Measurements from ENCODE around the gene HSD17B14. TPM values are rescaled to one million over a fixed set of nuclear protein-coding genes. Genes with fewer than 3 reads are reported as not detected.

Gene HSD17B14
- total and polyA plus RNA-seq, 9 of the 15 experiments (the other 6 are each of a cell fraction or from before 2014, with no cell fraction given), result 0.16 TPM; not detected in 8

- no peak for TF ChIP-seq THAP7 (CRISPR knock-in tag; IDR thresholded peaks at IDR 0.05)
- TF ChIP-seq RBBP5 (IDR thresholded peaks at IDR 0.05; ENCODE audit: borderline replicate concordance, insufficient read depth, low read length, poor library complexity, severe bottlenecking), result no peak
- 0 out of 2 replicates have a peak, but pooled peaks have one; percentile 75 for TF ChIP-seq FOXP4 (CRISPR knock-in tag; IDR thresholded peaks at IDR 0.05; ENCODE audit: borderline replicate concordance)
- TF ChIP-seq ZNF324 (CRISPR knock-in tag; IDR thresholded peaks at IDR 0.05), result 0 out of 2 replicates have a peak, but pooled peaks have one; percentile 3
- TF ChIP-seq CHD7 (IDR thresholded peaks at IDR 0.05; ENCODE audit: low read depth, low read length), result no peak
- TF ChIP-seq FOXO4 (CRISPR knock-in tag; IDR thresholded peaks at IDR 0.05), result no peak
- TF ChIP-seq POLR2H (tag; IDR thresholded peaks at IDR 0.05; ENCODE audit: low read depth), result no peak; the same call in none of the 2 replicates
- TF ChIP-seq NFIC (IDR thresholded peaks at IDR 0.05), result peak; percentile 97
- TF ChIP-seq MBD2 (IDR thresholded peaks at IDR 0.05; ENCODE audit: borderline replicate concordance, low read depth), result peak; percentile 86
- no peak for TF ChIP-seq ZNF133 (CRISPR knock-in tag; IDR thresholded peaks at IDR 0.05)
Observed at GRCh38 chr19:48873476-48874302, 37.4 kb upstream of the HSD17B14 start (continued).

Measured in K562 (cell line).